Common myeloid progenitor, CD34-positive (primary cell): ENCODE measurements around the gene CLSTN3.

ENCODE experiments used
- CTCF ChIA-PET: fragments of 350-600 bp; sonication (Branson Sonifier 250); formaldehyde crosslinking; loops from one replicate; lab custom pipeline; 2021; ENCODE audit warnings: antibody characterized with exemption; lab: Charles Lee
- POLR2A ChIA-PET: fragments of 350-600 bp; sonication (Branson Sonifier 250); formaldehyde crosslinking; loops from one replicate; lab custom pipeline; 2021; ENCODE audit warnings: antibody characterized with exemption; lab: Charles Lee
- DNase-seq, 3 donors: peaks; one replicate each; pipeline versions ENCODE4 v3.0.0 to v3.0.0-alpha.2; 2013
- H3K27ac ChIP-seq, 2 experiments: 1 replicate in 1 of 2; 2 replicates in 1 of 2; pipeline ENCODE4 v1.7.0; 2013; ENCODE audit warnings: inconsistent platforms in 2 of 2, low read length in 2 of 2, mild to moderate bottlenecking in 2 of 2, low read depth in 1 of 2, moderate library complexity in 1 of 2; ENCODE audit not compliant: severe bottlenecking in 2 of 2, insufficient read depth in 1 of 2, poor library complexity in 1 of 2
- H3K27me3 ChIP-seq, 5 experiments: replicated peaks in 2 of 5; 1 replicate in 3 of 5; 2 replicates in 2 of 5; pipeline versions ENCODE4 v1.6.1 to v1.7.0; 2013; ENCODE audit warnings: low read length in 4 of 5, mild to moderate bottlenecking in 2 of 5, moderate library complexity in 2 of 5, inconsistent platforms in 1 of 5; ENCODE audit not compliant: insufficient read depth in 5 of 5, control insufficient read depth in 4 of 5
- H3K36me3 ChIP-seq, 4 experiments: 1 replicate in 2 of 4; 2 replicates in 2 of 4; pipeline versions ENCODE4 v1.6.1 to v1.7.0; 2013; ENCODE audit warnings: low read length in 3 of 4, control low read depth in 1 of 4, mild to moderate bottlenecking in 1 of 4; ENCODE audit not compliant: control insufficient read depth in 4 of 4, insufficient read depth in 4 of 4
- H3K4me1 ChIP-seq, 4 experiments: 1 replicate in 3 of 4; 2 replicates in 1 of 4; pipeline versions ENCODE4 v1.6.1 to v1.7.1; 2013; ENCODE audit warnings: low read length in 3 of 4, mild to moderate bottlenecking in 3 of 4, control low read depth in 1 of 4, inconsistent platforms in 1 of 4, moderate library complexity in 1 of 4; ENCODE audit not compliant: control insufficient read depth in 4 of 4, insufficient read depth in 4 of 4; ENCODE audit errors: control extremely low read depth in 1 of 4
- H3K4me3 ChIP-seq, 7 experiments: 1 replicate in 4 of 7; 2 replicates in 3 of 7; pipeline versions ENCODE4 v1.5.1 to v1.7.0; 2013; ENCODE audit warnings: mild to moderate bottlenecking in 7 of 7, low read length in 6 of 7, moderate library complexity in 6 of 7, inconsistent platforms in 2 of 7, low read depth in 2 of 7, control low read depth in 1 of 7; ENCODE audit not compliant: insufficient read depth in 4 of 7, control insufficient read depth in 1 of 7; ENCODE audit errors: extremely low read depth in 1 of 7
- H3K9me3 ChIP-seq, 5 experiments: 1 replicate in 4 of 5; 2 replicates in 1 of 5; pipeline versions ENCODE4 v1.6.1 to v1.7.1; 2013; ENCODE audit warnings: low read length in 4 of 5, mild to moderate bottlenecking in 2 of 5, inconsistent platforms in 1 of 5, low read depth in 1 of 5, moderate library complexity in 1 of 5; ENCODE audit not compliant: control insufficient read depth in 4 of 5, insufficient read depth in 2 of 5; ENCODE audit errors: control extremely low read depth in 1 of 5
- WGBS: methylation state at CpG from one replicate; pipeline ENCODE4 v1.1.5; 2013; ENCODE audit not compliant: insufficient coverage; 5-methylcytosine and 5-hydroxymethylcytosine counted together

CLSTN3 gene

GRCh38 chr12:7206691-7207090 is 76.5 kb downstream of the CLSTN3 start:
- WGBS: no CpG with 5 or more reads among the region's 3 CpGs
- POLR2A ChIA-PET: interaction anchor here (0.6 kb wide), 1 partner anchor 280 kb away, joined by 3 read pairs; no protein-coding TSS in a partner anchor
- CTCF ChIA-PET: no interaction called here
- Histone ChIP-seq H3K4me1 (no peaks in the 10 kb centered on the region), H3K9me3 (peaks cover 0 to 5% (median 0%) of the 10 kb centered on the region in 5 experiments), H3K4me3 (no peak overlapping the region), H3K36me3 (peaks cover 25 to 79% (median 52%) of the 10 kb centered on the region in 4 experiments), H3K27ac (no peak overlapping the region), H3K27me3 (no peaks in the 10 kb centered on the region)
- DNase-seq: no peak

GRCh38 chr12:7207866-7208625 is 77.9 kb downstream of the CLSTN3 start:
- H3K36me3 ChIP-seq: peaks cover 28 to 71% (median 45%) of the 10 kb centered on the region in 4 experiments

More at GRCh38 chr12:7207866-7208625, 77.9 kb downstream of the CLSTN3 start:
- Histone ChIP-seq H3K27ac (no peak overlapping the region), H3K9me3 (peaks cover 0 to 8% (median 0%) of the 10 kb centered on the region in 5 experiments), H3K27me3 (no peaks in the 10 kb centered on the region), H3K4me3 (no peak overlapping the region), H3K4me1 (no peaks in the 10 kb centered on the region)
- POLR2A ChIA-PET: no interaction called here
- over 99% methylated on average over 8 of the region's 10 CpGs for WGBS
- DNase-seq: peak in 1 of 3 donors; percentile 14
- CTCF ChIA-PET: no interaction called here
